ENCODE data around the gene C16orf92. TPM values are rescaled to one million over a fixed set of nuclear protein-coding genes. Genes with fewer than 3 reads are reported as not detected.
A peak's percentile ranks its signal among the peaks of the same experiment; 100 is the strongest.

Gene C16orf92
- total and polyA plus RNA-seq, 2 of the 13 experiments (the other 11 are each of a cell fraction or from before 2014, with no cell fraction given), result not detected

DNA sequence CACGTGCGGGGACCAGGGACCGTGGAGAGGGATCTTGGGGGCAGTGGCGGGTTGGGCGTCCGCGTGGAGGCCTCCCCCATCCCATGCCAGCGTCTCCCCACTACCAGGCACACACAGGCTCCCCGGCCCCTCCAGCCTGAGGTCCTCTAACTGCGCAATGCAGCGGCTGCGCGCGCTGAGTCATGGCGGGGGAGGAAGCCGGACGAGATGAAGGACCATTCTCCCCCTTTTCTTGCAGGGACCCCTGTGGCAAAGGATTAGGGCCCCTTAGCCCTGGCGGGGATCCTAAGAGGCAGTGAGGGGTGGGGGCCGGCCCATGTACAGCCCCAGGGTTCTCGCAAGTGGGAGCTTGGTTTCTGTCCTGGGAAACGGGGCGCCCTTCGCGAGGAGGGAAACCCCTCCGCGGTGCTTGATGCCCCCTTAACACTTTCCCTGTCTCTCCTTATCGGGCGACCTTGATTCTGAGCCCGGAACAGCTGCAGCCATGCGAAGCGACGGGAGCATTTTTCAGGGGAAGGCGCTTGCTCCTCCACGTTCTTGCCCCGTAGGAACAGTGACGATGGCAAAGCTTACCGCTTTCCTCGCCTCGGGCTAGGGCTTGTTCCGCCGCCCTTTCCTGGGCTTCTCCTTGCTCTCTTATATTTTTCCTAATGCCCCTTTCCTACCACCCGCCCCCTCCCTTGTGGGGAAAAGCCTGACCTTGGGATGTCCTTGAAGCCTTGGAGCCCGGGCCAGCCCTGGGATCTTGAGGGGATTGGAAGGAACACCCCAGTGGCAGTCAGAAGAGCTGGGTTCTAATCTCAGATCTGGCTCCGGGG lies 43.2 kb downstream of the C16orf92 start (continued):
- TF ChIP-seq, protein P1, sequence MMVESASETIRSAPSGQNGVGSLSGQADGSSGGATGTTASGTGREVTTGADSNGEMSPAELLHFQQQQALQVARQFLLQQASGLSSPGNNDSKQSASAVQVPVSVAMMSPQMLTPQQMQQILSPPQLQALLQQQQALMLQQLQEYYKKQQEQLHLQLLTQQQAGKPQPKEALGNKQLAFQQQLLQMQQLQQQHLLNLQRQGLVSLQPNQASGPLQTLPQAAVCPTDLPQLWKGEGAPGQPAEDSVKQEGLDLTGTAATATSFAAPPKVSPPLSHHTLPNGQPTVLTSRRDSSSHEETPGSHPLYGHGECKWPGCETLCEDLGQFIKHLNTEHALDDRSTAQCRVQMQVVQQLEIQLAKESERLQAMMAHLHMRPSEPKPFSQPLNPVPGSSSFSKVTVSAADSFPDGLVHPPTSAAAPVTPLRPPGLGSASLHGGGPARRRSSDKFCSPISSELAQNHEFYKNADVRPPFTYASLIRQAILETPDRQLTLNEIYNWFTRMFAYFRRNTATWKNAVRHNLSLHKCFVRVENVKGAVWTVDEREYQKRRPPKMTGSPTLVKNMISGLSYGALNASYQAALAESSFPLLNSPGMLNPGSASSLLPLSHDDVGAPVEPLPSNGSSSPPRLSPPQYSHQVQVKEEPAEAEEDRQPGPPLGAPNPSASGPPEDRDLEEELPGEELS (CRISPR knock-in tag; IDR thresholded peaks at IDR 0.05), result no peak
- TF ChIP-seq NFE2L2 (IDR thresholded peaks at IDR 0.05; ENCODE audit: low read length), result peak; percentile 37; the same call in 1 of the 2 replicates
- TF ChIP-seq SP2 (CRISPR knock-in tag; IDR thresholded peaks at IDR 0.05), result no peak
- TF ChIP-seq, protein P2, sequence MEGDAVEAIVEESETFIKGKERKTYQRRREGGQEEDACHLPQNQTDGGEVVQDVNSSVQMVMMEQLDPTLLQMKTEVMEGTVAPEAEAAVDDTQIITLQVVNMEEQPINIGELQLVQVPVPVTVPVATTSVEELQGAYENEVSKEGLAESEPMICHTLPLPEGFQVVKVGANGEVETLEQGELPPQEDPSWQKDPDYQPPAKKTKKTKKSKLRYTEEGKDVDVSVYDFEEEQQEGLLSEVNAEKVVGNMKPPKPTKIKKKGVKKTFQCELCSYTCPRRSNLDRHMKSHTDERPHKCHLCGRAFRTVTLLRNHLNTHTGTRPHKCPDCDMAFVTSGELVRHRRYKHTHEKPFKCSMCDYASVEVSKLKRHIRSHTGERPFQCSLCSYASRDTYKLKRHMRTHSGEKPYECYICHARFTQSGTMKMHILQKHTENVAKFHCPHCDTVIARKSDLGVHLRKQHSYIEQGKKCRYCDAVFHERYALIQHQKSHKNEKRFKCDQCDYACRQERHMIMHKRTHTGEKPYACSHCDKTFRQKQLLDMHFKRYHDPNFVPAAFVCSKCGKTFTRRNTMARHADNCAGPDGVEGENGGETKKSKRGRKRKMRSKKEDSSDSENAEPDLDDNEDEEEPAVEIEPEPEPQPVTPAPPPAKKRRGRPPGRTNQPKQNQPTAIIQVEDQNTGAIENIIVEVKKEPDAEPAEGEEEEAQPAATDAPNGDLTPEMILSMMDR (CRISPR knock-in tag; IDR thresholded peaks at IDR 0.05), result no peak
- no peak for TF ChIP-seq KDM5B (CRISPR knock-in tag; IDR thresholded peaks at IDR 0.05; ENCODE audit: borderline replicate concordance)
- no peak for TF ChIP-seq ZFP90 (CRISPR knock-in tag; IDR thresholded peaks at IDR 0.05; ENCODE audit: borderline replicate concordance)
- no peak for TF ChIP-seq ZNF20 (CRISPR knock-in tag; IDR thresholded peaks at IDR 0.05)
- TF ChIP-seq, protein P3, sequence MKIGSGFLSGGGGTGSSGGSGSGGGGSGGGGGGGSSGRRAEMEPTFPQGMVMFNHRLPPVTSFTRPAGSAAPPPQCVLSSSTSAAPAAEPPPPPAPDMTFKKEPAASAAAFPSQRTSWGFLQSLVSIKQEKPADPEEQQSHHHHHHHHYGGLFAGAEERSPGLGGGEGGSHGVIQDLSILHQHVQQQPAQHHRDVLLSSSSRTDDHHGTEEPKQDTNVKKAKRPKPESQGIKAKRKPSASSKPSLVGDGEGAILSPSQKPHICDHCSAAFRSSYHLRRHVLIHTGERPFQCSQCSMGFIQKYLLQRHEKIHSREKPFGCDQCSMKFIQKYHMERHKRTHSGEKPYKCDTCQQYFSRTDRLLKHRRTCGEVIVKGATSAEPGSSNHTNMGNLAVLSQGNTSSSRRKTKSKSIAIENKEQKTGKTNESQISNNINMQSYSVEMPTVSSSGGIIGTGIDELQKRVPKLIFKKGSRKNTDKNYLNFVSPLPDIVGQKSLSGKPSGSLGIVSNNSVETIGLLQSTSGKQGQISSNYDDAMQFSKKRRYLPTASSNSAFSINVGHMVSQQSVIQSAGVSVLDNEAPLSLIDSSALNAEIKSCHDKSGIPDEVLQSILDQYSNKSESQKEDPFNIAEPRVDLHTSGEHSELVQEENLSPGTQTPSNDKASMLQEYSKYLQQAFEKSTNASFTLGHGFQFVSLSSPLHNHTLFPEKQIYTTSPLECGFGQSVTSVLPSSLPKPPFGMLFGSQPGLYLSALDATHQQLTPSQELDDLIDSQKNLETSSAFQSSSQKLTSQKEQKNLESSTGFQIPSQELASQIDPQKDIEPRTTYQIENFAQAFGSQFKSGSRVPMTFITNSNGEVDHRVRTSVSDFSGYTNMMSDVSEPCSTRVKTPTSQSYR (CRISPR knock-in tag; IDR thresholded peaks at IDR 0.05; ENCODE audit: borderline replicate concordance), result no peak
- no peak for TF ChIP-seq ZFP36L2 (CRISPR knock-in tag; IDR thresholded peaks at IDR 0.05)
- no peak for TF ChIP-seq NFE2L1 (CRISPR knock-in tag; IDR thresholded peaks at IDR 0.05; ENCODE audit: borderline replicate concordance)
- TF ChIP-seq ZNF547 (CRISPR knock-in tag; IDR thresholded peaks at IDR 0.05), result 0 out of 2 replicates have a peak, but pooled peaks have one; percentile 76
- no peak for TF ChIP-seq TBP (CRISPR knock-in tag; IDR thresholded peaks at IDR 0.05)
- TF ChIP-seq ONECUT2 (CRISPR knock-in tag; IDR thresholded peaks at IDR 0.05), result no peak
- peak; percentile 77; the same call in 1 of the 2 replicates for TF ChIP-seq WIZ (CRISPR knock-in tag; IDR thresholded peaks at IDR 0.05)
- TF ChIP-seq, protein P4, sequence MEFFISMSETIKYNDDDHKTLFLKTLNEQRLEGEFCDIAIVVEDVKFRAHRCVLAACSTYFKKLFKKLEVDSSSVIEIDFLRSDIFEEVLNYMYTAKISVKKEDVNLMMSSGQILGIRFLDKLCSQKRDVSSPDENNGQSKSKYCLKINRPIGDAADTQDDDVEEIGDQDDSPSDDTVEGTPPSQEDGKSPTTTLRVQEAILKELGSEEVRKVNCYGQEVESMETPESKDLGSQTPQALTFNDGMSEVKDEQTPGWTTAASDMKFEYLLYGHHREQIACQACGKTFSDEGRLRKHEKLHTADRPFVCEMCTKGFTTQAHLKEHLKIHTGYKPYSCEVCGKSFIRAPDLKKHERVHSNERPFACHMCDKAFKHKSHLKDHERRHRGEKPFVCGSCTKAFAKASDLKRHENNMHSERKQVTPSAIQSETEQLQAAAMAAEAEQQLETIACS (CRISPR knock-in tag; IDR thresholded peaks at IDR 0.05), result no peak
- TF ChIP-seq MYNN (CRISPR knock-in tag; IDR thresholded peaks at IDR 0.05; ENCODE audit: low read depth), result no peak
- TF ChIP-seq, protein P5, sequence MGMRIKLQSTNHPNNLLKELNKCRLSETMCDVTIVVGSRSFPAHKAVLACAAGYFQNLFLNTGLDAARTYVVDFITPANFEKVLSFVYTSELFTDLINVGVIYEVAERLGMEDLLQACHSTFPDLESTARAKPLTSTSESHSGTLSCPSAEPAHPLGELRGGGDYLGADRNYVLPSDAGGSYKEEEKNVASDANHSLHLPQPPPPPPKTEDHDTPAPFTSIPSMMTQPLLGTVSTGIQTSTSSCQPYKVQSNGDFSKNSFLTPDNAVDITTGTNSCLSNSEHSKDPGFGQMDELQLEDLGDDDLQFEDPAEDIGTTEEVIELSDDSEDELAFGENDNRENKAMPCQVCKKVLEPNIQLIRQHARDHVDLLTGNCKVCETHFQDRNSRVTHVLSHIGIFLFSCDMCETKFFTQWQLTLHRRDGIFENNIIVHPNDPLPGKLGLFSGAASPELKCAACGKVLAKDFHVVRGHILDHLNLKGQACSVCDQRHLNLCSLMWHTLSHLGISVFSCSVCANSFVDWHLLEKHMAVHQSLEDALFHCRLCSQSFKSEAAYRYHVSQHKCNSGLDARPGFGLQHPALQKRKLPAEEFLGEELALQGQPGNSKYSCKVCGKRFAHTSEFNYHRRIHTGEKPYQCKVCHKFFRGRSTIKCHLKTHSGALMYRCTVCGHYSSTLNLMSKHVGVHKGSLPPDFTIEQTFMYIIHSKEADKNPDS (CRISPR knock-in tag; IDR thresholded peaks at IDR 0.05), result no peak
- no peak for TF ChIP-seq NAIF1 (CRISPR knock-in tag; IDR thresholded peaks at IDR 0.05; ENCODE audit: borderline replicate concordance)
- TF ChIP-seq ZNF776 (CRISPR knock-in tag; IDR thresholded peaks at IDR 0.05), result no peak
